C4-2B (cell line): ENCODE measurements around the gene DOC2B.

ENCODE experiments used
- CTCF ChIP-seq: fragments of 450-650 bp; conservative IDR thresholded peaks from 2 replicates; pipeline ENCODE4 v1.5.1; 2017; ENCODE audit warnings: mild to moderate bottlenecking
- ZFX ChIP-seq: fragments of 450-650 bp; IDR thresholded peaks from 2 replicates; pipeline ENCODE4 v1.6.1; 2017

- TF ChIP-seq CTCF, result no peak
- TF ChIP-seq ZFX, result no peak
Measured at GRCh38 chr17:158379-158778, 23.1 kb downstream of the DOC2B start.
